ENCODE measurements around the gene RASD1. TPM values are rescaled to one million over a fixed set of nuclear protein-coding genes. Genes with fewer than 3 reads are reported as not detected.

RASD1 gene
- total RNA-seq, 1 experiment from 2014 or later, result 0.30 TPM

DNA sequence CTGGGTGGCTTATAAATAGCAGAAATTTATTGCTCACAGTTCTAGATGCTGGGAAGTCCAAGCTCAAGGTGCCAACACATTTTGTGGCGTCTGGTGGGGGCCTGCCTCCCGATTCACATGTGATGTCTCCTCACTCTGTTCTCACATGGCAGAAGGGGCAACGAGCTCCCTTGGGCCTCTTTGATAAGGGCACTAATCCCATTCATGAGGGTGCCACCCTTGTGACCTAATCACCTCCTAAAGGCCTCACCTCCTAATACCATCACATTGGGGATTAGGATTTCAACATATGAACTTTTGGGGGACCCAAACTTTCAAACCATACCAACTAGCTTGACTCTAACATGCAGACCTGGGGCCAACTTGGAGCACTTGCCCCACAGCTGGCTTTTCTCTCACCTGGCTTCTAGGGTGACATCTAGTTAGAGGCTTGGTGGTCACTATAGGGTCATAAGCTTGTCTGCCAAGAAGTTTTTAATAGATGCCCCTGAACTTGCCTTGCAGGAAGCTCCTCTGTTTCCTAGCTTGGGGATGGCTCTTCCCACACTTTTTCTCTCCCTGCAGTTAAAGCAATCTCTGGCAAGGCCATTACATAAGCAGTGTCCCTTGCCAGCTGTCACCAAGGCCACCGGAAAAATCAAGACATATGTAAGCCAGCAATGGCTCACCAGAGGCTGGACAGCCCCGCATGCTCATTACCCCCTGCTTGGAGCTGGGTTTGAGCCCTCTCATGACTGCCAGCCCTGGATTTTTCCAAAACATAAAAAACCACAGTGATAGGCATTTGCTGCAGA, 27.8 kb downstream of the RASD1 start:
- CTCF ChIA-PET, result no interaction called here
- no peaks in the 10 kb centered on the region for H3K9me2 ChIP-seq (ENCODE audit: insufficient read depth)
- ATAC-seq, result no peak
- H4K20me1 ChIP-seq (ENCODE audit: insufficient read depth), result no peaks in the 10 kb centered on the region
- H3K9ac ChIP-seq (ENCODE audit: low read length), result no peak overlapping the region
- H3K27ac ChIP-seq (ENCODE audit: low read depth, low read length), result no peak overlapping the region
- H3K9me3 ChIP-seq (ENCODE audit: control insufficient read depth in 1 of 2, insufficient read depth in 1 of 2, low read depth in 1 of 2, low read length in 2 of 2), result no peaks in the 10 kb centered on the region
- H2AFZ ChIP-seq (ENCODE audit: low read depth, low read length, poor library complexity, severe bottlenecking), result no peak overlapping the region
- no peak for DNase-seq (ENCODE audit: low read depth, low spot score)
- 0 out of 2 replicates have a peak overlapping the region, but pooled peaks have one; percentile 23 for H3K4me2 ChIP-seq (ENCODE audit: low read length)
- no peak for TF ChIP-seq SRF (IDR thresholded peaks at IDR 0.05; ENCODE audit: low read depth)
- TF ChIP-seq CBX3 (IDR thresholded peaks at IDR 0.05; ENCODE audit: low read depth), result no peak
- TF ChIP-seq EGR1 (IDR thresholded peaks at IDR 0.05; ENCODE audit: low read depth), result no peak
- TF ChIP-seq FOSL1 (IDR thresholded peaks at IDR 0.05; ENCODE audit: low read depth), result no peak
- no peak for TF ChIP-seq CEBPB (IDR thresholded peaks at IDR 0.05; ENCODE audit: low read depth)
- TF ChIP-seq JUND (IDR thresholded peaks at IDR 0.05), result no peak
- intact Hi-C loops (cut with micrococcal nuclease), result no loop called here
- H3K79me2 ChIP-seq (ENCODE audit: insufficient read depth, low read length), result no peaks in the 10 kb centered on the region
- POLR2A ChIA-PET, result no interaction called here
- H3K27me3 ChIP-seq (ENCODE audit: insufficient read depth, low read length), result peaks cover 38% of the 10 kb centered on the region
- no TSS peak for BruUV-seq (replicated peaks)
- RAD21 ChIA-PET (ENCODE audit: low non-redundant PET in 1 of 2, low total read pairs in 2 of 2, uncharacterized antibody in 2 of 2, unreplicated experiment in 2 of 2), result no interaction called here
- H3K4me3 ChIP-seq (replicated peaks in 1 of 2; ENCODE audit: low read depth in 1 of 2, low read length in 2 of 2), result no peak overlapping the region
- no peaks in the 10 kb centered on the region for H3K36me3 ChIP-seq (ENCODE audit: control insufficient read depth in 1 of 2, insufficient read depth in 2 of 2, low read length in 2 of 2)
- peaks cover 3 to 6% of the 10 kb centered on the region in 2 experiments; a peak in 3 of 4 replicates for H3K4me1 ChIP-seq (ENCODE audit: control insufficient read depth in 1 of 2, insufficient read depth in 2 of 2, low read length in 2 of 2)

DNA sequence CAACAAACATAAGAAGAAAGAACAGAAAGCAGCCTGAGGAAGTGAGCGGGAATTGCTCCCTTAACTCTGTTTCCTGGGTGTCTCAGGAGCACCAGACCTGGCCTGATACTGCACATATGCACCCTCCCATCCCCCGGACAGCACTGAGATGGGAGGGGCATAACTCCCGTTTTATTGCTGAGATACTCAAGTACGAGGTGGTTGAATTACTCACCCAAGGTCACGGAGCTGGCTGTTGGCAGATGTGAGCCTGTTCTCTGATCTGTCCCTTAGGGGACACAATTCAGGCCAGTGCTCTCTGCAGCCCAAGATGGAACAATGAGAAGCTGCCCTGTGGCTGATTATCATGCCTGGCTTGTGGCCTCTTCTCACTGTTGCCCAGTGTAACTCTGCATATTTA, 28.5 kb downstream of the RASD1 start:
- ChIA-PET POLR2A (no interaction called here), CTCF (no interaction called here), RAD21 (ENCODE audit: low non-redundant PET in 1 of 2, low total read pairs in 2 of 2, uncharacterized antibody in 2 of 2, unreplicated experiment in 2 of 2) (no interaction called here)
- H3K4me2 ChIP-seq (ENCODE audit: low read length), result peak overlapping the region; percentile 23; the same call in 1 of the 2 replicates
- DNase-seq (ENCODE audit: low read depth, low spot score) (no peak), ATAC-seq (peak; percentile 55; the same call in 1 of the 2 replicates)
- no TSS peak for BruUV-seq (replicated peaks)
- intact Hi-C loops (cut with micrococcal nuclease), result no loop called here
- H2AFZ ChIP-seq (ENCODE audit: low read depth, low read length, poor library complexity, severe bottlenecking), result no peak overlapping the region
- H3K79me2 ChIP-seq (ENCODE audit: insufficient read depth, low read length), result no peaks in the 10 kb centered on the region
- no peaks in the 10 kb centered on the region for H3K36me3 ChIP-seq (ENCODE audit: control insufficient read depth in 1 of 2, insufficient read depth in 2 of 2, low read length in 2 of 2)
- no peaks in the 10 kb centered on the region for H4K20me1 ChIP-seq (ENCODE audit: insufficient read depth)
- H3K27me3 ChIP-seq (ENCODE audit: insufficient read depth, low read length), result peaks cover 31% of the 10 kb centered on the region
- no peaks in the 10 kb centered on the region for H3K9me3 ChIP-seq (ENCODE audit: control insufficient read depth in 1 of 2, insufficient read depth in 1 of 2, low read depth in 1 of 2, low read length in 2 of 2)
- no peak overlapping the region for H3K4me3 ChIP-seq (replicated peaks in 1 of 2; ENCODE audit: low read depth in 1 of 2, low read length in 2 of 2)
- H3K9me2 ChIP-seq (ENCODE audit: insufficient read depth), result no peaks in the 10 kb centered on the region
- peaks cover 3 to 6% of the 10 kb centered on the region in 2 experiments; a peak in 3 of 4 replicates for H3K4me1 ChIP-seq (ENCODE audit: control insufficient read depth in 1 of 2, insufficient read depth in 2 of 2, low read length in 2 of 2)
- H3K27ac ChIP-seq (ENCODE audit: low read depth, low read length), result no peak overlapping the region
- no peak overlapping the region for H3K9ac ChIP-seq (ENCODE audit: low read length)
- TF ChIP-seq TCF7L2 (IDR thresholded peaks at IDR 0.05; ENCODE audit: borderline replicate concordance, extremely low read depth, insufficient read depth, insufficient read length) (no peak), EZH2 (IDR thresholded peaks at IDR 0.05) (no peak), CEBPB (IDR thresholded peaks at IDR 0.05; ENCODE audit: low read depth) (no peak), POLR2A (IDR thresholded peaks at IDR 0.05; ENCODE audit: borderline replicate concordance, extremely low read depth, insufficient read depth, insufficient read length) (no peak), ZFX (IDR thresholded peaks at IDR 0.05) (no peak), CBX3 (IDR thresholded peaks at IDR 0.05; ENCODE audit: low read depth) (no peak), EZH2phosphoT487 (IDR thresholded peaks at IDR 0.05; ENCODE audit: borderline replicate concordance) (no peak), EGR1 (IDR thresholded peaks at IDR 0.05; ENCODE audit: low read depth) (no peak)
- TF ChIP-seq, protein P1, sequence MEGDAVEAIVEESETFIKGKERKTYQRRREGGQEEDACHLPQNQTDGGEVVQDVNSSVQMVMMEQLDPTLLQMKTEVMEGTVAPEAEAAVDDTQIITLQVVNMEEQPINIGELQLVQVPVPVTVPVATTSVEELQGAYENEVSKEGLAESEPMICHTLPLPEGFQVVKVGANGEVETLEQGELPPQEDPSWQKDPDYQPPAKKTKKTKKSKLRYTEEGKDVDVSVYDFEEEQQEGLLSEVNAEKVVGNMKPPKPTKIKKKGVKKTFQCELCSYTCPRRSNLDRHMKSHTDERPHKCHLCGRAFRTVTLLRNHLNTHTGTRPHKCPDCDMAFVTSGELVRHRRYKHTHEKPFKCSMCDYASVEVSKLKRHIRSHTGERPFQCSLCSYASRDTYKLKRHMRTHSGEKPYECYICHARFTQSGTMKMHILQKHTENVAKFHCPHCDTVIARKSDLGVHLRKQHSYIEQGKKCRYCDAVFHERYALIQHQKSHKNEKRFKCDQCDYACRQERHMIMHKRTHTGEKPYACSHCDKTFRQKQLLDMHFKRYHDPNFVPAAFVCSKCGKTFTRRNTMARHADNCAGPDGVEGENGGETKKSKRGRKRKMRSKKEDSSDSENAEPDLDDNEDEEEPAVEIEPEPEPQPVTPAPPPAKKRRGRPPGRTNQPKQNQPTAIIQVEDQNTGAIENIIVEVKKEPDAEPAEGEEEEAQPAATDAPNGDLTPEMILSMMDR (IDR thresholded peaks at IDR 0.05 in 2 of 3, conservative IDR thresholded peaks at IDR 0.05 in 1 of 3; ENCODE audit: borderline replicate concordance in 1 of 3, insufficient read depth in 1 of 3, low read depth in 2 of 3, low read length in 2 of 3), result no peak
- TF ChIP-seq, protein P2, sequence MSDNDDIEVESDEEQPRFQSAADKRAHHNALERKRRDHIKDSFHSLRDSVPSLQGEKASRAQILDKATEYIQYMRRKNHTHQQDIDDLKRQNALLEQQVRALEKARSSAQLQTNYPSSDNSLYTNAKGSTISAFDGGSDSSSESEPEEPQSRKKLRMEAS (IDR thresholded peaks at IDR 0.05), result no peak
- TF ChIP-seq, protein P3, sequence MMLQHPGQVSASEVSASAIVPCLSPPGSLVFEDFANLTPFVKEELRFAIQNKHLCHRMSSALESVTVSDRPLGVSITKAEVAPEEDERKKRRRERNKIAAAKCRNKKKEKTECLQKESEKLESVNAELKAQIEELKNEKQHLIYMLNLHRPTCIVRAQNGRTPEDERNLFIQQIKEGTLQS (IDR thresholded peaks at IDR 0.05), result no peak
- TF ChIP-seq, protein P4, sequence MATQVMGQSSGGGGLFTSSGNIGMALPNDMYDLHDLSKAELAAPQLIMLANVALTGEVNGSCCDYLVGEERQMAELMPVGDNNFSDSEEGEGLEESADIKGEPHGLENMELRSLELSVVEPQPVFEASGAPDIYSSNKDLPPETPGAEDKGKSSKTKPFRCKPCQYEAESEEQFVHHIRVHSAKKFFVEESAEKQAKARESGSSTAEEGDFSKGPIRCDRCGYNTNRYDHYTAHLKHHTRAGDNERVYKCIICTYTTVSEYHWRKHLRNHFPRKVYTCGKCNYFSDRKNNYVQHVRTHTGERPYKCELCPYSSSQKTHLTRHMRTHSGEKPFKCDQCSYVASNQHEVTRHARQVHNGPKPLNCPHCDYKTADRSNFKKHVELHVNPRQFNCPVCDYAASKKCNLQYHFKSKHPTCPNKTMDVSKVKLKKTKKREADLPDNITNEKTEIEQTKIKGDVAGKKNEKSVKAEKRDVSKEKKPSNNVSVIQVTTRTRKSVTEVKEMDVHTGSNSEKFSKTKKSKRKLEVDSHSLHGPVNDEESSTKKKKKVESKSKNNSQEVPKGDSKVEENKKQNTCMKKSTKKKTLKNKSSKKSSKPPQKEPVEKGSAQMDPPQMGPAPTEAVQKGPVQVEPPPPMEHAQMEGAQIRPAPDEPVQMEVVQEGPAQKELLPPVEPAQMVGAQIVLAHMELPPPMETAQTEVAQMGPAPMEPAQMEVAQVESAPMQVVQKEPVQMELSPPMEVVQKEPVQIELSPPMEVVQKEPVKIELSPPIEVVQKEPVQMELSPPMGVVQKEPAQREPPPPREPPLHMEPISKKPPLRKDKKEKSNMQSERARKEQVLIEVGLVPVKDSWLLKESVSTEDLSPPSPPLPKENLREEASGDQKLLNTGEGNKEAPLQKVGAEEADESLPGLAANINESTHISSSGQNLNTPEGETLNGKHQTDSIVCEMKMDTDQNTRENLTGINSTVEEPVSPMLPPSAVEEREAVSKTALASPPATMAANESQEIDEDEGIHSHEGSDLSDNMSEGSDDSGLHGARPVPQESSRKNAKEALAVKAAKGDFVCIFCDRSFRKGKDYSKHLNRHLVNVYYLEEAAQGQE (IDR thresholded peaks at IDR 0.05; ENCODE audit: low read depth), result no peak

All from HCT116 (cell line).